Skeletal muscle tissue (tissue), 4 donors: ENCODE results near the gene BTG4. TPM values are rescaled to one million over a fixed set of nuclear protein-coding genes. Genes with fewer than 3 reads are reported as not detected.

Experiments
- H3K27ac ChIP-seq: one replicate; pipeline ENCODE4 v1.7.0; 2013; ENCODE audit warnings: mild to moderate bottlenecking, low read depth, low read length, inconsistent platforms
- H3K27me3 ChIP-seq, 3 donors: one replicate each; pipeline ENCODE4 v1.7.0; 2013; ENCODE audit warnings: low read length in 3 of 3; ENCODE audit not compliant: control insufficient read depth in 3 of 3, insufficient read depth in 3 of 3
- H3K36me3 ChIP-seq, 3 donors: one replicate each; pipeline ENCODE4 v1.7.0; 2013; ENCODE audit warnings: low read length in 3 of 3; ENCODE audit not compliant: control insufficient read depth in 3 of 3, insufficient read depth in 3 of 3
- H3K4me1 ChIP-seq, 3 donors: one replicate each; pipeline ENCODE4 v1.7.0; 2013; ENCODE audit warnings: low read length in 3 of 3, mild to moderate bottlenecking in 3 of 3; ENCODE audit not compliant: control insufficient read depth in 3 of 3, insufficient read depth in 3 of 3
- H3K4me3 ChIP-seq, 3 donors: one replicate each; pipeline ENCODE4 v1.7.0; 2013; ENCODE audit warnings: low read length in 3 of 3
- H3K9ac ChIP-seq, 3 donors: one replicate each; pipeline ENCODE4 v1.7.0; 2013; ENCODE audit warnings: low read length in 3 of 3, mild to moderate bottlenecking in 3 of 3, moderate library complexity in 2 of 3, low read depth in 1 of 3
- H3K9me3 ChIP-seq, 3 donors: one replicate each; pipeline ENCODE4 v1.7.0; 2013; ENCODE audit warnings: low read length in 3 of 3; ENCODE audit not compliant: control insufficient read depth in 3 of 3
- total RNA-seq: library from RNA; depleted of rRNA; stranded (reverse); fragments of >200 nt; gene quantifications from one replicate; pipeline ENCODE4 v1.2.3, GENCODE V29; 2014
- donor health status: Osteomylitis.

The BTG4 gene
- total RNA-seq, 1 donor from 2014 or later, result not detected

DNA sequence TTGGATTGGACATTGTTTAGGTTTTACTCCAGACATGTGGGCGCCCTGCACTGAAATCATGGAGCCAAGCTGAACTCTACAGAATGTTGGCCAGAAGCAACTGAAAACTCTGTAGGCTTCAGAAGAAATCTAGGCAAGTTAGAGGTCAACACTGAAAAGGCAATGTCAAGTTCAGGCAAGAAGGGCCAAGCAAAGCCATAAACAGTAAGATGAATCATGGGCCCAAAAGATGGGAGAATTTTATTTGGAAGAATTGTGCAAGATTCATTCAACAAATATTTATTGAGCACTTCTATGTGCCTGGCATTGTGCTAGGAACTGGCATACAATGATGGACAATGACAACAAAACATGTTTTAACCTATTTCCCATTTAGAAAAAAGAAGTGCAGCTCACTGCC is 13.3 kb upstream of the BTG4 start:
- H3K27ac ChIP-seq, result no peak overlapping the region
- no peaks in the 10 kb centered on the region for H3K4me1 ChIP-seq
- H3K27me3 ChIP-seq, result no peaks in the 10 kb centered on the region
- H3K9me3 ChIP-seq, result no peaks in the 10 kb centered on the region
- no peak overlapping the region for H3K9ac ChIP-seq
- H3K36me3 ChIP-seq, result no peaks in the 10 kb centered on the region
- no peak overlapping the region for H3K4me3 ChIP-seq

DNA sequence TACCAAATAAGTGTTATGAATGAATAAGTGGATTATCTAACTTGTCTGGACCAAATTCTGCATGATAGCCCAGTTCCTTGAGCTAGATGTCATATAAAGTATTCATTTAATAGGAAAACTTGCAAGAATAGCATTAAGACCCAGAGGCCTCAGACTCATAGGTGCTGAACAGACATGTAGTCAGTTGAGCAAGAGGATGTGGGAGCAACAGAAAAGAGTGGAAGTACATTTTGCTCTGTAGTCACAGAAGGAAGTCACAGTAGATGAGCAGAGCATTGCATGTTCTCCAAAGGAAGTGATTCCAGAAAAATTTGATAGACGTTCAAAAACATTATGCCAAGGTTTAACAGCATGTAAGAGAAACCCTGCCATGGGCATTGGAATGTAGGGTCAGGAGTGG is 11.9 kb upstream of the BTG4 start:
- no peaks in the 10 kb centered on the region for H3K27me3 ChIP-seq
- H3K4me1 ChIP-seq, result no peaks in the 10 kb centered on the region
- no peak overlapping the region for H3K27ac ChIP-seq
- no peaks in the 10 kb centered on the region for H3K9me3 ChIP-seq
- H3K9ac ChIP-seq, result no peak overlapping the region
- H3K36me3 ChIP-seq, result no peaks in the 10 kb centered on the region
- no peak overlapping the region for H3K4me3 ChIP-seq

DNA sequence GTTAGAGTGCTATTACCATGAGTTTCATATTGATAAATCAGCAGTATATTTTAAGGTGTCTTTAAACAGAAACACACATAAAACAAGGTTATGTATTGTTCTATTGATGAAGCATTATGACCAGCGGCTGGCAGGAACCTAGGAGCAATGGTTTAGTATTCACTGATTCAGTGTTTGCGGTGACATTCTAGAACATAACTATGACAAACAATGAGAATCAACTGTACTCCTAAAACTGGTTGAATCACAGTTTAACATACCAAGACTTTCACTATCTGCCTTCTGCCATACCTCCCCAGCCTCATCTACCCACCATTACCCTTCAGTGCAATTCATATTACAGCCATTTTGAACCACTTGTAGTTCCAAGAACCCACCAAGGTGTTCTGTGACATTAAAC is 11.2 kb upstream of the BTG4 start:
- no peaks in the 10 kb centered on the region for H3K4me1 ChIP-seq
- no peaks in the 10 kb centered on the region for H3K36me3 ChIP-seq
- no peak overlapping the region for H3K4me3 ChIP-seq
- H3K9me3 ChIP-seq, result no peaks in the 10 kb centered on the region
- no peak overlapping the region for H3K27ac ChIP-seq
- no peak overlapping the region for H3K9ac ChIP-seq
- H3K27me3 ChIP-seq, result no peaks in the 10 kb centered on the region

DNA sequence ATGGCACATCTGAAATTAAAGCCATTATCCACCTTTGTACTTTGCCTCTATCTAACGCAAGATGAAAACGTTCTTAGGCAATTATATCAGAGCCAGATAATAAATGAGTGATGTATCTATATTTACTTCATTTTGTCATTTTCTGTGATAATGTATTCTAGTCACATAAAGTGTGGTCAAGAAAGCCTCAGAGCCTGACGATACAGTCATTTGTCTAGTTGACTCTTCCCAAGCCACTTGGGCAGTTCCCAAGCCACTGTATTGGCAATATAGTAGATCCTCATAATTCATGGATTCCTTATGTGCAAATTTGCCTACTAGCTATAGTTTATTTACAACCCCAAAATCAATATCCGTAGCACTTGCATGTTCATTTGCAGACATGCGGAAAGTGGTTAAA is 10.2 kb upstream of the BTG4 start:
- H3K9ac ChIP-seq, result no peak overlapping the region
- no peaks in the 10 kb centered on the region for H3K4me1 ChIP-seq
- no peaks in the 10 kb centered on the region for H3K36me3 ChIP-seq
- no peaks in the 10 kb centered on the region for H3K9me3 ChIP-seq
- H3K4me3 ChIP-seq, result no peak overlapping the region
- H3K27ac ChIP-seq, result no peak overlapping the region
- no peaks in the 10 kb centered on the region for H3K27me3 ChIP-seq

DNA sequence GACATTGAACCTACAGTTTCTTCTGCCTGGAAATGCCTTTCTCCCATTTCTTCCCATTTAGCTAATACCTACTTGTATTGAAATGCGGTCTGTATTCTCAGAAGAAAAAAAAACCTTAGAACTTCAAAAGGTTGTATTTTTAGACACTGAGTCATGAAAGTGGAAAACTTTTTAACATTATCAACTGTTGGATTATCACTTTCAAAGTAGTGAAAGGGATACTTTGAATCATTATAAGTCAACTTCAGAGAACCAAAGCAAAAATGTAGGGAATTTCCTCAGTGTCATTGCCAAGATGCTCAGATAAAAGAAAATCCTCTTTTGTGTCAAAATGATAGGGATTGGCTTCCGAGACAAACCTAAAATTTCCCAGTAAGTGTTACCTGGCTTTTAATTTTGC is 8.9 kb upstream of the BTG4 start:
- Histone ChIP-seq H3K27me3 (no peaks in the 10 kb centered on the region), H3K27ac (no peak overlapping the region), H3K4me3 (no peak overlapping the region), H3K36me3 (no peaks in the 10 kb centered on the region), H3K4me1 (no peaks in the 10 kb centered on the region), H3K9ac (no peak overlapping the region), H3K9me3 (no peaks in the 10 kb centered on the region)

DNA sequence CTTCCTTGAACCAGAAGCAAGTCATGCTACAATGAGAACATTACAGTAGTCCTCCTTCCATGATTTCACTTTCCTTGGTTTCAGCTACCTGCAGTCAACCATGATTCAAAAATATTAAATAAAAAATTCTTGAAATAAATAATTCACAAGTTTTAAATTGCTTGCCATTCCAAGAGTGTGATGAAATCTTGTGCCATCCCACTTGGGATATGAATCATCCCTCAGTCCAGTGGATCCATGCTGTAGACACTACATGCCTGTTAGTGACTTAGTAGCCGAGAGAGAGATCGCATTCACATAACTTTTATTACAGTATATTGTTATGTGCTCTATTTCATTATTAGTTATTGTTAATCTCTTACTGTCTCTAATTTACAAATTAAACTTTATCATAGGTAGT is 8.4 kb upstream of the BTG4 start:
- H3K9me3 ChIP-seq, result no peaks in the 10 kb centered on the region
- no peaks in the 10 kb centered on the region for H3K27me3 ChIP-seq
- H3K4me1 ChIP-seq, result no peaks in the 10 kb centered on the region
- no peaks in the 10 kb centered on the region for H3K36me3 ChIP-seq
- H3K9ac ChIP-seq, result no peak overlapping the region
- no peak overlapping the region for H3K27ac ChIP-seq
- H3K4me3 ChIP-seq, result no peak overlapping the region

DNA sequence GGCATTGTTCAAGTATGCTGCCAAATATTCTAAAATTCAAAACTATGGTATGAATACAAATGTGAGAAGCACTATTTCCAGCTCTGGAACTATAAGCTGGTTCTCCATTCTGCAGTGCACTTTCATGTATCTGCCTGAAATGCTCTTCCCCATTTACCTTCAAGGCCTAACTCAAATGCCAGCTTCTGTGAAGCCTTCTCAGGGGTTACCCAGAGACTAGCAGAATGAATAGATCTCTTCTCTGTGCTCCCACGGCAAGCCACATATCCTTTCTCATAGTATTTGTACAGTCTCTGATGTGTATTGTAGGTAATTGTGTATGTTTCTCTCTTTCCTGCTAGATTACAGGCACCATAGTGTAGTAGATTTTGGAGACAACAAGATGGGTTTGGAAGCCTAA is 6.5 kb upstream of the BTG4 start:
- no peak overlapping the region for H3K27ac ChIP-seq
- peaks cover 8 to 10% (median 8%) of the 10 kb centered on the region in 3 donors for H3K27me3 ChIP-seq
- no peaks in the 10 kb centered on the region for H3K9me3 ChIP-seq
- no peaks in the 10 kb centered on the region for H3K4me1 ChIP-seq
- H3K36me3 ChIP-seq, result no peaks in the 10 kb centered on the region
- H3K4me3 ChIP-seq, result no peak overlapping the region
- H3K9ac ChIP-seq, result no peak overlapping the region

DNA sequence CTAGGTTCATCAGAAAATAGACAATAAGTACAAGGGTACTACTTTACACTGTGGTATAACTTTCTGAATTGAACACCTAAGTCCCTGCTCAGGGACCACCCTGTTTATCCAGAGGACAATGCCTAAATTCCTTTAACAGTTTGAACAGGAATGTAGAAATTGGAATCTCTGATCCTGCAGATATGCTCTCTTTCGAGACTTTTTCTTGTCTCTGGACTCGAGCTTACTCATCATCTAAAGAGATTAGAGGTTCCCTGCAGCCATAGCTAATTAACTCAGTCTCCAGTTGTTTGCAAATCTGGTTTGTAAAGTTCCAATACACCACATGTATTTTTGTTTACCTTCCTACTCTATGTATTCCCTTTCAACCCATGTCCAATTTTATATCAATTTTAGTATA is 3.4 kb upstream of the BTG4 start:
- no peak overlapping the region for H3K9ac ChIP-seq
- no peak overlapping the region for H3K4me3 ChIP-seq
- H3K27me3 ChIP-seq, result peaks cover 22 to 34% (median 27%) of the 10 kb centered on the region in 3 donors
- H3K27ac ChIP-seq, result no peak overlapping the region
- peaks cover 0 to 3% (median 0%) of the 10 kb centered on the region in 3 donors for H3K4me1 ChIP-seq
- H3K9me3 ChIP-seq, result no peaks in the 10 kb centered on the region
- H3K36me3 ChIP-seq, result no peaks in the 10 kb centered on the region

DNA sequence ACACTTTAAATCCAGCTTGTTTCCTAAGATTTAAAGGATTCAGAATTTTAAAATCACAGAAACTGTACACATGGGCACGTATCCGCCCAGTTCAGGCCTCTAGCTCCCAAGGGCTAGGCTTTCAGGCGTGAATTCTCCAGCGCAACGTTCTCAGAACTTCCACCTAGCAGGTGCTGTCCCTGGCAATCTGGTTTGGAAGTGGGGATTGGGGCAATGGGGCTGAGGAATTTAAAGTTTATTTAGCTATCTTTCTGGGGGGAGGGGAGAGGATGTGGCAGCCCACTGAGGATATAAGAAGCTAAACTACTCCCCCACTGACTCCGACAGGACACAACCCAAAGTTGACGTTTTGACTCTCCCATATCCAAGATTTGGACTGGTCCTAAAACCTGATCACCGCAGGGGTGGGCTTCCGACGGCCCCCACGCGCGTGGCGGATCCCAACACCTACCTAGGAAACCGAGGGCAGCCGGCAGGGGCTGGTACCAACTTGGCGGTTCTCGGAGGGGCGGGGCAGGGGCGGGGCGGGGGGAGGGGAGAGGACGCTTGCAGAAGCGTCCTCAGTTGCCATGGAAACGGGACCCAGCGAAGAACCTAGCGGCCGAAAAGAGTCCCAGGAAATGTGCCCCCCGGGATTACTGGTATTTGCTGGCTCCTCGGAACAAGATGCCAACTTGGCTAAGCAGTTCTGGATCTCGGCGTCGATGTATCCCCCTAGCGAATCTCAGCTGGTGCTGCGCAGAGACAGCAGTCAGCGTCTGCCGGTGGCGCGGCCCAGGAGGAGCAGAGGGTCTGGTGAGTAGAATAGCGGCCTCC is 2.2 kb upstream of the BTG4 start, which contains the start of gene HOATZ:
HOATZ (plus strand) TSS at position 563 of the 816 bp plus-strand sequence; CDS start at position 570, 7 bp downstream.
- H3K4me3 ChIP-seq, result no peak within 1 kb of the TSS
- no peaks in the 10 kb centered on the region for H3K36me3 ChIP-seq
- no peak within 1 kb of the TSS for H3K9ac ChIP-seq
- no peak within 1 kb of the TSS for H3K27ac ChIP-seq
- H3K4me1 ChIP-seq, result peaks cover 0 to 3% (median 0%) of the 10 kb centered on the region in 3 donors
- no peaks in the 10 kb centered on the region for H3K9me3 ChIP-seq
- H3K27me3 ChIP-seq, result peaks cover 22 to 34% (median 27%) of the 10 kb centered on the region in 3 donors

DNA sequence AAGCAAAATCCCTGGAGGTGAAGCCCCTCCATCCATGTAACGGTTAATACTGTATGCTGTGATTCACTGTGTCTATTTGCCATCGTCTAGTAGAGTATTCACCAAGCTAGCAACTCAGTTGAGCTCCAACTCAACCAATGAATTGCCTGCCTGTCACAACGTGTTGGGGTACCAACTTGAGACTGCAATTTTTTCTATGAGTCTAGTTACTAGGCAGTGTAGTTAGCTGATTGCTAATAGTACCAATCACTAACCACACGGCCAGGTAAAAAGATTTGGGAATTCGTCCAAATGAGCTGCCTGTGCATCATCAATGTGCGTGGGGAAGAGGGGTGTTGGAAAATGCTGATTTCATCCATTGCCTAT is 1.0 kb upstream of the BTG4 start:
- H3K27me3 ChIP-seq, result peaks cover 22 to 34% (median 27%) of the 10 kb centered on the region in 3 donors
- H3K36me3 ChIP-seq, result no peaks in the 10 kb centered on the region
- no peak overlapping the region for H3K4me3 ChIP-seq
- H3K9ac ChIP-seq, result no peak overlapping the region
- H3K4me1 ChIP-seq, result peaks cover 0 to 3% (median 0%) of the 10 kb centered on the region in 3 donors
- no peaks in the 10 kb centered on the region for H3K9me3 ChIP-seq
- H3K27ac ChIP-seq, result no peak overlapping the region
